Suprapubic skin (tissue), 4 donors: Measurements from ENCODE around the gene BNIP5. TPM values are rescaled to one million over a fixed set of nuclear protein-coding genes. Genes with fewer than 3 reads are reported as not detected.

Source experiments
- DNase-seq, 2 donors: peaks; one replicate each; pipeline ENCODE4 v3.0.0-alpha.2; 2019; ENCODE audit warnings: low spot score in 2 of 2
- H3K27ac ChIP-seq: fragments of 200-600 bp; sonication (generic); one replicate; pipeline ENCODE4 v1.5.1; 2019
- H3K27me3 ChIP-seq: fragments of 200-600 bp; sonication (generic); one replicate; pipeline ENCODE4 v1.5.1; 2019
- H3K36me3 ChIP-seq: fragments of 200-600 bp; sonication (generic); one replicate; pipeline ENCODE4 v1.5.1; 2019
- H3K4me1 ChIP-seq: fragments of 200-600 bp; sonication (generic); one replicate; pipeline ENCODE4 v1.5.1; 2019
- H3K4me3 ChIP-seq: fragments of 200-600 bp; sonication (generic); one replicate; pipeline ENCODE4 v1.5.1; 2019; ENCODE audit warnings: mild to moderate bottlenecking
- H3K9me3 ChIP-seq: fragments of 200-600 bp; sonication (generic); one replicate; pipeline ENCODE4 v1.5.1; 2019
- EP300 ChIP-seq: sonication (generic); formaldehyde crosslinking; IDR thresholded peaks from one replicate; pipeline ENCODE4 v1.6.1; 2017; ENCODE audit warnings: antibody characterized with exemption
- POLR2A ChIP-seq, 2 donors: fragments of 450-650 bp; IDR thresholded peaks; one replicate each; pipeline ENCODE4 v1.6.1; 2017; ENCODE audit warnings: antibody characterized with exemption in 2 of 2, mild to moderate bottlenecking in 2 of 2, moderate library complexity in 2 of 2
- POLR2AphosphoS5 ChIP-seq, 3 donors: sonication (generic); formaldehyde crosslinking; IDR thresholded peaks; one replicate each; pipeline ENCODE4 v1.6.1; 2017; ENCODE audit warnings: antibody characterized with exemption in 3 of 3
- WGBS: methylation state at CpG from one replicate; pipeline ENCODE4 v1.1.5; 2018; 5-methylcytosine and 5-hydroxymethylcytosine counted together
- total RNA-seq, 4 donors: library from RNA; depleted of rRNA; stranded (reverse); fragments of >200 nt; gene quantifications; one replicate each; pipeline ENCODE4 v1.1.0, GENCODE V29; 2016
- TF ChIP-seq, protein P1 (sequence below), 2 donors: fragments of 200-600 bp in 1 of 2; fragments of 450-650 bp in 1 of 2; sonication (generic) in 1 of 2; IDR thresholded peaks; one replicate each; pipeline ENCODE4 v1.5.1; 2016 to 2019; ENCODE audit warnings: antibody characterized with exemption in 2 of 2, mild to moderate bottlenecking in 1 of 2, moderate library complexity in 1 of 2

Gene BNIP5
- total RNA-seq, 4 donors from 2014 or later = 0.11 TPM; not detected in 3

DNA sequence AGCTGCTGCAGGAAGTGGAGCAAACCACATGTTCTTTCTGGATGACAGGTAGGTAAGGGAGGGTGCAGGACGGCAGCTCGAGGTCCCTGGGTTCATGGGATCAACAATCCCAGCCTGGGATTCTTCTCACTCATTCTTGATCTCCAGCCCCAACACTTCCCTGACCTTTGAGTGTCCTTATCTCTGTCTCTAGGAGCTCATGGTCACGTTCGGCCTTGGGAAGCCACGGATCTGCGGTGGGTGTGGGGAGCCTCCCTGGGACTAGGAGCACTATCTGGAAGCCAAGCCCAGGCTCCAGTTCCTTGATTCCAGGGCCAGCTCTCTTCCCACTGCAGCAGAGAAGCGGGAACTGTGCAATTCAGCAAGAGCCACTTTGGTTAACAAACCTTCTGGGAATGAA is 27.5 kb downstream of the BNIP5 start:
- no peak for DNase-seq
- 88% methylated on average over 7 of the region's 7 CpGs for WGBS
- Histone ChIP-seq H3K27me3 (no peaks in the 10 kb centered on the region), H3K36me3 (no peaks in the 10 kb centered on the region), H3K4me3 (no peak overlapping the region), H3K9me3 (no peaks in the 10 kb centered on the region), H3K4me1 (peaks cover 12% of the 10 kb centered on the region), H3K27ac (no peak overlapping the region)
- no peak for TF ChIP-seq POLR2A (IDR thresholded peaks at IDR 0.05)
- no peak for TF ChIP-seq EP300
- TF ChIP-seq POLR2AphosphoS5 (IDR thresholded peaks at IDR 0.05) = no peak
- TF ChIP-seq, protein P1, sequence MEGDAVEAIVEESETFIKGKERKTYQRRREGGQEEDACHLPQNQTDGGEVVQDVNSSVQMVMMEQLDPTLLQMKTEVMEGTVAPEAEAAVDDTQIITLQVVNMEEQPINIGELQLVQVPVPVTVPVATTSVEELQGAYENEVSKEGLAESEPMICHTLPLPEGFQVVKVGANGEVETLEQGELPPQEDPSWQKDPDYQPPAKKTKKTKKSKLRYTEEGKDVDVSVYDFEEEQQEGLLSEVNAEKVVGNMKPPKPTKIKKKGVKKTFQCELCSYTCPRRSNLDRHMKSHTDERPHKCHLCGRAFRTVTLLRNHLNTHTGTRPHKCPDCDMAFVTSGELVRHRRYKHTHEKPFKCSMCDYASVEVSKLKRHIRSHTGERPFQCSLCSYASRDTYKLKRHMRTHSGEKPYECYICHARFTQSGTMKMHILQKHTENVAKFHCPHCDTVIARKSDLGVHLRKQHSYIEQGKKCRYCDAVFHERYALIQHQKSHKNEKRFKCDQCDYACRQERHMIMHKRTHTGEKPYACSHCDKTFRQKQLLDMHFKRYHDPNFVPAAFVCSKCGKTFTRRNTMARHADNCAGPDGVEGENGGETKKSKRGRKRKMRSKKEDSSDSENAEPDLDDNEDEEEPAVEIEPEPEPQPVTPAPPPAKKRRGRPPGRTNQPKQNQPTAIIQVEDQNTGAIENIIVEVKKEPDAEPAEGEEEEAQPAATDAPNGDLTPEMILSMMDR (IDR thresholded peaks at IDR 0.05) = no peak

DNA sequence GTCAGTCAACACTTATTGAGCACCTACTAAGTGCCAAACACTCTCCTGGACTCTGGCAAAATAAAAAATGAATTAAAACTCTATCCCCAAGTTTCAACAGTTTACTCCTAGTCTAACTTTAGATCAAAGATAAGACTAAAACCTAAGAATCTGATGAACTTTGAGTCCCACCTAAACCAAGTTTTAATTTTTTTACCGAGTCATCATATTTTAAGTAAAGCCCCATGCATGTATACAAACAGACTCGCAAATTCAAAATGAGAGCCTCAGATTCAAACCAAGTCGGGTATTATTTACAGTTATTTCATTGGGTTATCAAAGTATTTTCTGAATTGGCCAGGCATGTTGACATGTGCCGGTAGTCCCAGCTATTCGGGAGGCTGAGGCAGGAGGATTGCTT is 28.2 kb downstream of the BNIP5 start:
- no peak overlapping the region for H3K4me3 ChIP-seq
- no peak for DNase-seq
- no peak overlapping the region for H3K27ac ChIP-seq
- TF ChIP-seq, protein P1 (IDR thresholded peaks at IDR 0.05) = no peak
- no peak for TF ChIP-seq POLR2A (IDR thresholded peaks at IDR 0.05)
- no peak for TF ChIP-seq EP300
- no peak for TF ChIP-seq POLR2AphosphoS5 (IDR thresholded peaks at IDR 0.05)
- no peaks in the 10 kb centered on the region for H3K27me3 ChIP-seq
- H3K4me1 ChIP-seq = peaks cover 7% of the 10 kb centered on the region
- no peaks in the 10 kb centered on the region for H3K36me3 ChIP-seq
- no peaks in the 10 kb centered on the region for H3K9me3 ChIP-seq
- WGBS = 94% methylated on average over 5 of the region's 5 CpGs

DNA sequence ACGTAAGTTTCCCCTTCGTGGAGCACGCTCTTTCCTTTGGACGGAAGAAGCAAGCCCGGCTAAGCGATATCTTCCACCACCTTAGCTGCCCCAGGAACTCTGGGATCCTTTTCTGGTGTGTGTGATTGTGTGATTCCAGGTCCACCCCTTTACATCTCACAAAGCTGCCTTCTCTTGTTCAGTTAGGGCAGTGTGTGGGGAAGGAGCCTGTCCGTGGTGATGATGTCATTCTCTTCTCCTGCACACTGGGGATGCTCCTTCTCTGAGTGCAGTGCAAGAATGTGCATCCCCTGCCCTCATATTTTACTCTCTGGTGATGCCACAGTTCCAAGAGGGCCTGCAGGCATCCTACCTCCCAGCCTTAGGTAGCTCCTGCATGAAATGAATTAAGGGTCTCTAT is 30.3 kb downstream of the BNIP5 start:
- WGBS = 71% methylated on average over 7 of the region's 7 CpGs
- Histone ChIP-seq H3K9me3 (no peaks in the 10 kb centered on the region), H3K36me3 (no peaks in the 10 kb centered on the region), H3K27me3 (no peaks in the 10 kb centered on the region), H3K4me3 (no peak overlapping the region), H3K4me1 (peaks cover 16% of the 10 kb centered on the region), H3K27ac (no peak overlapping the region)
- TF ChIP-seq, protein P1 (IDR thresholded peaks at IDR 0.05) = no peak
- TF ChIP-seq POLR2AphosphoS5 (IDR thresholded peaks at IDR 0.05) = no peak
- TF ChIP-seq EP300 = no peak
- no peak for TF ChIP-seq POLR2A (IDR thresholded peaks at IDR 0.05)
- DNase-seq = no peak

DNA sequence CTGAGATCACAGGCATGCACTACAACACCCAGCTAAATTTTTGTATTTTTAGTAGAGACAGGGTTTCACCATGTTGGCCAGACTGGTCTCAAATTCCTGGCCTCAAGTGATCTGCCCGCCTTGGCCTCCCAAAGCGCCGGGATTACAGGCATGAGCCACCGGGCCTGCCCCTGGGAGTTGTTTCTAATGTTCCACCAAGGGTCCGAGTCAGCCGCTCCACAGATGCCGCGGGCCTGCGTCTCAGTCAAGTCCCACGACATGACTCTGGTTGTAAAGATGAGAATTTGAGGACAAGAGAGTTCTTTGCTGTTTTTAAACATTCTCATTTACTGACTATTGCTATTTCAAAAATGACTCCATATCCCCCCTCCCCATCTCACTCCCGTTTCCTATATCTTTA is 30.8 kb downstream of the BNIP5 start:
- H3K4me3 ChIP-seq = no peak overlapping the region
- 88% methylated on average over 11 of the region's 11 CpGs for WGBS
- no peak overlapping the region for H3K27ac ChIP-seq
- TF ChIP-seq POLR2A (IDR thresholded peaks at IDR 0.05) = no peak
- TF ChIP-seq, protein P1 (IDR thresholded peaks at IDR 0.05) = no peak
- TF ChIP-seq POLR2AphosphoS5 (IDR thresholded peaks at IDR 0.05) = no peak
- TF ChIP-seq EP300 = no peak
- H3K27me3 ChIP-seq = no peaks in the 10 kb centered on the region
- H3K36me3 ChIP-seq = no peaks in the 10 kb centered on the region
- DNase-seq = no peak
- no peaks in the 10 kb centered on the region for H3K9me3 ChIP-seq
- peaks cover 17% of the 10 kb centered on the region for H3K4me1 ChIP-seq

DNA sequence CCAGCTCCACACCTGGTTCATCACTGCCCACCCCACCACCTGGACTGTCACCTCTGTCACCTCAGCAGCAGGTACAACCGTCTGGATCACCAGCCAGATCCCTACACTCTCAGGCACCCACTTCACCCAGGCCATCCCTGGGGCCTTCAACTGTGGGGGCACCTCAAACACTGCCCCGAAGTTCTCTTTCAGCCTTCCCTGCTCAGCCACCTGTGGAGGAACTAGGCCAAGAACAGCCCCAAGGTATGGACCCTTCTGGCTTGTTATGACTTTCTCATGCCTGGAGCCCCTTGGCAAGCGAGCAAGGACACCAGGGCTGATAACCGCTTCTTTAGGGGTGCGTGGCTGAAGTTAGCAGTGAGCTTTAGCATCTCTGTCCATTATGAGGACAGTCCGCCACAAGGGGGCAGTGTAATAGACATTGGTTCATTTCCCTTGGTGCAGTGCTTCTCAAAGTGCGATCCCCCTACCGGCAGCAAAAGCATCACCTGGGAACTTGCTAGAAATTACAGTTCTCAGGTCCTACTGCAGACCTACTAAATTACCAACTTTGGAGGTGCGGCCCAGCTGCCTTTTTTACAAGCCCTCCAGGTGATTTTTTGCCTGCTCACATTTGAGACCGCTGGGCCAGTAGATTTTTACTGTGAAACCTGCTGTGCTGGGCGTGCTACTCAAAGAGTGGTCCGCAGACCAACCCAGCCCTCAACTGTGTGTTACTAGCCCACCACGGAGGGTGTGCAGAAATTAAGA is 34.3 kb downstream of the BNIP5 start:
- TF ChIP-seq, protein P1 (IDR thresholded peaks at IDR 0.05) = peak; percentile 69 to 89
- TF ChIP-seq POLR2AphosphoS5 (IDR thresholded peaks at IDR 0.05) = no peak
- Histone ChIP-seq H3K4me3 (no peak overlapping the region), H3K9me3 (no peaks in the 10 kb centered on the region), H3K36me3 (no peaks in the 10 kb centered on the region), H3K27ac (no peak overlapping the region), H3K27me3 (no peaks in the 10 kb centered on the region), H3K4me1 (peaks cover 17% of the 10 kb centered on the region)
- 34% methylated on average over 13 of the region's 13 CpGs for WGBS
- peak; percentile 89 to 94 for DNase-seq
